ENCODE data around the gene CLDN3.

DNA sequence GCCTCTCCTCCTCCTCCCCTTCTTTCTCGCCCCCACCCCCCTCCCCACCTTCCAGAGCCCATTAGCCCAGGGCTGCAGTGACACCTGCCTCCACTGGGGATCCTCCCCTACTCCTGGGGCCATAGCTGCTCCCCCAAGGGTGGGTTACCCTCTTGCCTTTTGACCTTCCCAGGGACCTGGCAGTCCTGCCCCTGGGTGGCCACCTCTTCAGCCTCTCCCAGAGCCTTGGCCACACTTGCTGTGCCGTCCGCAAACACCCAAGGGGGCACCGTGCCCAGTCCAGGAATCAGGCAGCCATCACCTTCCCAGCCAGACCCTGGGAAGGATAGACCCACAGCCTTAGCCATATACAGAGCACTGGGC, 40.9 kb upstream of the CLDN3 start:
- TF ChIP-seq, protein P1, sequence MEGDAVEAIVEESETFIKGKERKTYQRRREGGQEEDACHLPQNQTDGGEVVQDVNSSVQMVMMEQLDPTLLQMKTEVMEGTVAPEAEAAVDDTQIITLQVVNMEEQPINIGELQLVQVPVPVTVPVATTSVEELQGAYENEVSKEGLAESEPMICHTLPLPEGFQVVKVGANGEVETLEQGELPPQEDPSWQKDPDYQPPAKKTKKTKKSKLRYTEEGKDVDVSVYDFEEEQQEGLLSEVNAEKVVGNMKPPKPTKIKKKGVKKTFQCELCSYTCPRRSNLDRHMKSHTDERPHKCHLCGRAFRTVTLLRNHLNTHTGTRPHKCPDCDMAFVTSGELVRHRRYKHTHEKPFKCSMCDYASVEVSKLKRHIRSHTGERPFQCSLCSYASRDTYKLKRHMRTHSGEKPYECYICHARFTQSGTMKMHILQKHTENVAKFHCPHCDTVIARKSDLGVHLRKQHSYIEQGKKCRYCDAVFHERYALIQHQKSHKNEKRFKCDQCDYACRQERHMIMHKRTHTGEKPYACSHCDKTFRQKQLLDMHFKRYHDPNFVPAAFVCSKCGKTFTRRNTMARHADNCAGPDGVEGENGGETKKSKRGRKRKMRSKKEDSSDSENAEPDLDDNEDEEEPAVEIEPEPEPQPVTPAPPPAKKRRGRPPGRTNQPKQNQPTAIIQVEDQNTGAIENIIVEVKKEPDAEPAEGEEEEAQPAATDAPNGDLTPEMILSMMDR (IDR thresholded peaks at IDR 0.05; ENCODE audit: low read length): no peak
- no peak for TF ChIP-seq EZH2 (optimal IDR thresholded peaks at IDR 0.05; ENCODE audit: low read depth, low read length)
